GM18511 (cell line): ENCODE data around the gene ZMYND10.
A peak's percentile ranks its signal among the peaks of the same experiment; 100 is the strongest.

Experiments
- ATAC-seq: cut with Tn5 transposase; IDR thresholded peaks from one replicate; pipeline ENCODE4 v1.9.1; 2021; ENCODE audit warnings: mild to moderate bottlenecking, moderate library complexity; ENCODE audit not compliant: unreplicated experiment

The ZMYND10 gene

GRCh38 chr3:50327129-50327528, 18.4 kb downstream of the ZMYND10 start:
- no peak for ATAC-seq

- ATAC-seq, result no peak
These were observed 19.4 kb downstream of the ZMYND10 start for GRCh38 chr3:50326182-50326541.

DNA sequence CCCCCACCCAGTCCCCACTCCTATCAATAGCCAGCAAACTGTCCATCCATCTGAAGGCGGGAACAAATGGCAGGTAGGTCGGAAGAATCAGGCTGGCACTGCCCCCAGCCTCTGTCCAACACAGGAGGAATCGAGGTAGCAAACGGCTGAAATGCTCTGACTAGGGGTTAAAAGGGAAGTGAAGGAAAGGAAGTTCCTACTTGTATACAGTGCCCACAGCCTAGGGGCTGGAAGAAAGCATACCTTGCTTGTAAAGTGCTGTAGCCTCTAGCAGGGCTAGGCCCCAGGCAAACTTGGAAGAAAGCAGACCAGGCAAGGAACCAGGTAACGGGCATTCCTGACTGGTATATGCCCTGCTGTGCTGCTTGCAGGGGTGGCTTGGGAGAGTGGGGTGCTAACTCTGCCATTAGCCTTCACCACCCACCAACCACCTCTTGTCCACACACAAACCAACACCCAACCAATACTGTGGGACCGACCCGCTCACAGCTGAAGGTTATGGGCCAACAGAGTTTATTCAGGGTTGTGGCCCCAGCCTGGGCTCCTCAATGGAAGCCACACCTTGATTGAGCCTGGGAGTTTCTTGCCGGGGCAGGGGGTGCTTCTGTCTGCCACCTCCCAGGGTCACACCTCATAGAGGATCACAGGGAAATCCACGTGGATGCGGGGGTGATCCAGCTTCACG, 19.9 kb downstream of the ZMYND10 start:
- no peak for ATAC-seq

DNA sequence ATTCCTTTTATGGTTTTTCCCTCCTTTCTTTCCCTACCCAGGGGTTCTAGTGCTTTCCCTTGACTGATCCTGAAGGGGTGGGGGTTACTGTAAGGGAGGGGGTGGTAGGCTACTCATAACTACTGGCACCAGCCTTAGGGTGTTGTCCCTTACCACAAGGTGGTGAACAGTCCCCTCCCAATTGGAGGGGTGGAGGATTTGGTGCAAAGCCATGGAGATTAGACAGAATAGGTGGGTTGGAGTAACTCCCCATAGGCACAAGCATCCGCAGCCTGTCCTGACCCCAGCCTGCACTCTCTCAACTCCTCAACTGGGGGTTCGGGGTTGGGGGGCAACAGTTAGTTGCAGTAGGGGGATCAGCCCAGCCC, 20.4 kb downstream of the ZMYND10 start:
- ATAC-seq, result no peak

- ATAC-seq, result no peak
These were observed 21.0 kb downstream of the ZMYND10 start for GRCh38 chr3:50324351-50325112.

GRCh38 chr3:50323614-50324199, 21.8 kb downstream of the ZMYND10 start:
- ATAC-seq, result no peak

DNA sequence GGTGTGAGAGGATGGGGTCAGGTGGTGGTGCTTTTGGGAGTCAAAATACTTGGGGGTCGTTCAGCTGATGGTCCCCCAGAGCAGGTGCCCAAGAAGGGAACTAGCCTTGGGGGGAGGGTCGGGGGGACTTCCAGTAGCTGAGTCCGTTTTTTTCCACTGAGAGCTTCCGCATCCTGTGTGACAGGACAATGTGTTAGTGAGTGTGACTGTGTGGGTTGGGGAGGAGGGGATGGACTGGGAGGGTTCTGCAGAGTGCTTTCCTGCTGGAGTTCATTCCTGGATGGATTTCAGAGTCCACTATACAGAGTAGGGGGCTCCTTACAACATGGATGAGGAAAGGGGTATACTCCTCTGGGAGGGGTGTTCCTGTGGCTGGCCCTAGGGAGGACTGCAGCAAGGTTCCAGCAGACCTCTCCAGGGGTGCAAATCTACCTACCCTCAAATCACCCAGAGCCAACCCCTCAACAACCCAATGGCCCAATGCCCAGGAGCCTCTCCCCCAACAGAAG, 22.4 kb downstream of the ZMYND10 start:
- no peak for ATAC-seq

GRCh38 chr3:50322386-50323091, 23.0 kb downstream of the ZMYND10 start, which contains the start of gene HYAL2:
HYAL2 (minus strand) TSS chr3:50322745; CDS start chr3:50320489, 2,256 bp downstream.
- ATAC-seq, result no peak

GRCh38 chr3:50322115-50322385, 23.5 kb downstream of the ZMYND10 start:
- no peak for ATAC-seq

DNA sequence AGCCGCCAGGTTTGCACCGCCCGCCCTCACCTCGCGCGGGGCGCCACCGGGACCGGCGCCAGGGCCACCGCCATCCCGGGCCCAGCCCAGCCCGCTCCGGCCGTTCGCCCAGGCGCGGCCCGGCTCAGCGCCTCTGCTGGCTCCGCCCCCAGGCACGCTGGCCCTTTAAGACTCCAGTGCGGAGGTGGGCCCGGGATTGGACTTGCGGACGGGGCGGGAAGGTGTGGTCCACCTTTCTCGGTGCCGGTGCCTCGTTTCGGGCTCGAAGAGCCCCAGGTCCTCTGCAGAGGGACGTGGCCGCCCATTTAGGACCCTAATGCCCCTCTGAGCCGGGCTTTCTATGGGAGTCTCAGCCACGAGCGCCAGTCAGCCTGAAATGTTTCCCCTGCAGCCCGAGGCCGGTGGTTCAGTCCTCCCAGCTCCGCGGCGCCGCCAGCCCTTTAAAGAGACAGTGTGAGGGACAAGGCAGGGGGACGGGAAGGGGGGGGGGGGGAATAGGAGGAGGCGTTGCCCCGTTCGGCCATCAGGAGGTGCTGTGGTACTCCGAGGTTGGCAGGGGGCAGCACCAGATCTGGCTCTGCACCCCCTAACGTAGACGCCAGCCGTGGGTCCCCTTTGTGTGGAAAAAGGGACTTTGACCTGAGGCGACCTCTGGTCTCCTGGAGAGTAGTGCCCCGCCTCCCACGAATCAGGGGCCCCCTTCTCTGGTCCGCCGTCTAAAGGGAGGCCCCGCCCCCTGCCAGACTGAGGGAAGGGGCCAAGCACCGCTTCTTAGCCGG, 24.0 kb downstream of the ZMYND10 start:
- ATAC-seq, result peak; percentile 85

- ATAC-seq, result peak; percentile 53
These were observed 24.6 kb downstream of the ZMYND10 start for GRCh38 chr3:50320853-50321335.

- ATAC-seq, result no peak
These were observed 25.5 kb downstream of the ZMYND10 start for GRCh38 chr3:50319894-50320625.

DNA sequence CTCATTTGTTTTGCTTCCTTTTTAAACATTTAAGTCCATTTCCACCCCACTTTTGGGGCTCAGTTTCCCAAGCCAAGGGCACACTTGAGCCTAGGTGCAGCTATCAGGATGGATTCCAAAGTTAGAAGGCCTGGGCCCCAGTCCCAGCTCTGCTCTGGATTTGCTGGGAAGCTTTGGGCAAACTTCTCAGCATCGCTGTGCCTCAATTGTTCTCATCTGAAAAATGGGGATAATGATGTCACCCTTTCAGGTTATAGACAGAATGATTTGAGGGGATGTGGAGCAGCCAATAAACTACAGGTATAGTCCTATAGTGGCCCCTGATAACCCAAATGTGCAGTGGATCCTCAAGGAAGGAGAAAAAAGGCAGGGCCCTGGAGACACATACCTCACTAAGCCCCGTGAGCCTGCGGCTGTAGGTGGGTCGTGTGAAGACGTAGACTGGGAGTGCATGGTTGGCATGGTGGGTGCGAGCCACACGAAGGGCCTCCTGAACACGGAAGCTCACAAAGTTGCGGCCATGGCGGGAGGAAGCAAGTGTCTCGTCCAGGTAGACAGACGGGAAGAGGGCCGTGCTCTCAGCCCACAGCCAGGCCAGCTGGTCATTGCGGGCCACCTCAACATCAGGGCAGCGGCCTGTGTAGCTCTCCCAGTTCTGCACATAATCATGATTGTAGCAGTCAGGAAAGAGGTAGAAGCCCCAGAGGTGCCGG, 26.2 kb downstream of the ZMYND10 start:
- no peak for ATAC-seq

DNA sequence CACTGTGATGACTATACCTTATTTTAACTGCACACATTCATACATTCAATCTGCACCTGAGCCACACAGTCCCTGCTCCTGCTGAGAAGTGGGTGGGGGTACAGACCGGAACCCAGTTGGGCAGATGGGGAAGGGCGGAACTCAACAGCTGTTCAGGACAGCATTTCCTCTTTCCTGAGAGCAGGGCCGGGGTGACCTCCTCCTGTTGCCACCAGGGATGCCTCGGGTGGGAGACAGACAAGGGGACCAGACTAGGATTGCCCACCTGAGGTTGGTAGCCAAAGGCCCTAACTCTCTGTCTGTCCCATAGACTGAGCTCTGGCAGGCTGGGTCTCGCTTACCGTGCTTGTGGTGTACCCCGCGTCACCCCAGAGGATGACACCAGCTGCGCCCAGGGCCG, 26.9 kb downstream of the ZMYND10 start:
- ATAC-seq, result no peak

DNA sequence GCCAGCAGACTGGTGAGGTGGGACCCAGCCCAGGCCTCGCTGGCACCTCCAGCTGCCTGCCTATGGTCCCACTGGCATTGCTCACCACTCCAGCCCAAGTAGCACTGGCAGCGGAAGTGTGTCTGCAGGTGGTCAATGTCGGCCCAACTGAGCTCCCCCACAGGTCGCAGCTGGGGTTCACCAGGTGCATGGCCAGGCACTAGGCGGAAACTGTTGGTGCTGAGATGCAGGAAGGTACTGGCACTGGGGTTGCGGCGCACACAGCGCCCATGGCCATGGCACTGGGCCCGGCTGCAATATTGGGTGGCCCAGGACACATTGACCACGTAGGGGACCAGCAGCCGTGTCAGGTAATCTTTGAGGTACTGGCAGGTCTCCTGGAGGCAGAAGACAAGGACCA, 27.4 kb downstream of the ZMYND10 start:
- ATAC-seq, result no peak

DNA sequence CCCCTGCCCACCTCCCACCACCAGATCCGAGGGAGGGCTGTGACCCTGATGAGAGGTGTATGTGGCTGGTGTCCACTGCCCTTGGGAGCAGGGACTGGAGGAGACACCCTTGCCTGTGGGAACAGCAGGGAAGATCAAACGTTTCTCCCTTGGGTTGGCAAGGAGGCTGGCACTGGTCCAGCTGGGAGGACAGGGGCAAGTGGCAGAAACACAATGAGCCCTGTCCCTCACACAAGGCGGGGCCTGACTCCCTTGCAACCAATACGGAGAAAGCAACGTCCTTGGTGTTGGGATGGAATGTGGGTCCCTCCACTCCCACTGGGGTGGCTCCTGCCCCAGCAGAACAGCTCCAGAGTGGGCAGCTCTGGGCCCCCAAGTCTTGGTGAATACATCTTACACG, 28.2 kb downstream of the ZMYND10 start:
- ATAC-seq, result no peak

GRCh38 chr3:50316657-50317242, 28.8 kb downstream of the ZMYND10 start:
- ATAC-seq, result no peak

GRCh38 chr3:50314816-50315215, 30.7 kb downstream of the ZMYND10 start:
- no peak for ATAC-seq

DNA sequence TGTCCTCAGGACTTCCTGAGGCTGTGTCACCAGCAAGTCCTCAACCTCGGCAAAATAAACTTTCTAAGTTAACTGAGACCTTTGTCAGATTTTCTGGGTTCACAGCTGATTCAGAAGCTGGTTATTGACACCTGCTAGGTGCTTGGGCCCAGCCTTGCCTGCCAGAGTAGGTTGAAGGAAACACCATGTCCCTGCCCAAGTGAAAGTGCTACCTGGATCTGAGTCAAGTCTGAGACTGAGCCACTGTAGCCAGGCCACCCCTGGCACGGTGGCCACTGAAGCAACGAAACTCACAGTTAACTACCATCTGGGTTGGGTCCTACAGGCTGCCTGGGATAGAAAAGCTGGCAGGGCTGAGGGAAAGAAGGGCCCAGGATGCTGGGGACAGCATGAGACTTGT, 31.2 kb downstream of the ZMYND10 start:
- no peak for ATAC-seq
